ENCODE results near the gene TPR.
"Not testable (repeated sequence)": the region's sequence is repeated elsewhere in the genome, so short reads cannot be mapped to it uniquely, and the experiment has no call there.

DNA sequence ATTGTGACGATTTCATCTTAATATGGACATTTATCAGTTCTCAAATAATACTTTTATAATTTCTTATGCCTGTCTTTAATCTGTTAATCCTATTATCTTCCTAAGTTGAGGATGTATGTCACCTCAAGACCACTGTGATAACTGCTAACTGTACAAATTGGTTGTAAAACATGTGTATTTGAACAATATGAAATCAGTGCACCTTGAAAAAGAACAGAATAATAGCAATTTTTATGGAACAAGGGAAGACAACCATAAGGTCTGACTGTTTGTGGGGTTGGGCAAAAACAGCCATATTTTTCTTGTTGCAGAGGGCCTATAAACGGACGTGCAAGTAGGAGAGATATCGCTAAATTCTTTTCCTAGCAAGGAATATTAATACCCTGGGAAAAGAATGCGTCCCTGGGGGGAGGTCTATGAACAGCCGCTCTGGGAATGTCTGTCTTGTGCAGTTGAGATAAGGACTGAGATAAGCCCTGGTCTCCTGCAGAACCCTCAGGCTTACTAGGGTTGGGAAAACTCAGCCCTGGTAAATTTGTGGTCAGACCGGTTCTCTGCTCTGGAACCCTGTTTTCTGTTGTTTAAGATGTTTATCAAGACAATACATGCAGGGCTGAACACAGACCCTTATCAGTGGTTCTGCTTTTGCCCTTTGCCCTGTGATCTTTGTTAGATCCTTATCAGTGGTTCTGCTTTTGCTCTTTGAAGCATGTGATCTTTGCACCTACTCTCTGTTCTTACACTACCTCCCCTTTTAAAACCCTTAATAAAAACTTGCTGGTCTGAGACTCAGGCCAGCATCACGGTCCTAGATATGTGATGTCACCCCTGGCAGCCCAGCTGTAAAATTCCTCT lies 27.0 kb downstream of the TPR start:
- TF ChIP-seq, protein P1, sequence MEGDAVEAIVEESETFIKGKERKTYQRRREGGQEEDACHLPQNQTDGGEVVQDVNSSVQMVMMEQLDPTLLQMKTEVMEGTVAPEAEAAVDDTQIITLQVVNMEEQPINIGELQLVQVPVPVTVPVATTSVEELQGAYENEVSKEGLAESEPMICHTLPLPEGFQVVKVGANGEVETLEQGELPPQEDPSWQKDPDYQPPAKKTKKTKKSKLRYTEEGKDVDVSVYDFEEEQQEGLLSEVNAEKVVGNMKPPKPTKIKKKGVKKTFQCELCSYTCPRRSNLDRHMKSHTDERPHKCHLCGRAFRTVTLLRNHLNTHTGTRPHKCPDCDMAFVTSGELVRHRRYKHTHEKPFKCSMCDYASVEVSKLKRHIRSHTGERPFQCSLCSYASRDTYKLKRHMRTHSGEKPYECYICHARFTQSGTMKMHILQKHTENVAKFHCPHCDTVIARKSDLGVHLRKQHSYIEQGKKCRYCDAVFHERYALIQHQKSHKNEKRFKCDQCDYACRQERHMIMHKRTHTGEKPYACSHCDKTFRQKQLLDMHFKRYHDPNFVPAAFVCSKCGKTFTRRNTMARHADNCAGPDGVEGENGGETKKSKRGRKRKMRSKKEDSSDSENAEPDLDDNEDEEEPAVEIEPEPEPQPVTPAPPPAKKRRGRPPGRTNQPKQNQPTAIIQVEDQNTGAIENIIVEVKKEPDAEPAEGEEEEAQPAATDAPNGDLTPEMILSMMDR (IDR thresholded peaks at IDR 0.05): not testable (repeated sequence)
- TF ChIP-seq POLR2A, EP300 (IDR thresholded peaks at IDR 0.05): not testable (repeated sequence)

Data from tibial nerve (tissue), 4 donors.